Large intestine (tissue), 3 donors: ENCODE measurements around the gene THSD4. TPM values are rescaled to one million over a fixed set of nuclear protein-coding genes. Genes with fewer than 3 reads are reported as not detected.

Experiments
- DNase-seq, 2 donors: peaks; one replicate each; pipeline versions ENCODE4 v3.0.0 to v3.0.0-alpha.2; 2013
- H3K27ac ChIP-seq: one replicate; pipeline ENCODE4 v1.5.1; 2013; ENCODE audit warnings: low read length
- H3K27me3 ChIP-seq: 2 replicates; pipeline ENCODE4 v1.6.1; 2013; ENCODE audit warnings: low read length; ENCODE audit not compliant: control insufficient read depth, insufficient read depth
- H3K36me3 ChIP-seq: 2 replicates; pipeline ENCODE4 v1.6.1; 2013; ENCODE audit warnings: low read length; ENCODE audit not compliant: control insufficient read depth, insufficient read depth
- H3K4me1 ChIP-seq: one replicate; pipeline ENCODE4 v1.6.1; 2013; ENCODE audit warnings: low read length; ENCODE audit not compliant: control insufficient read depth, insufficient read depth
- H3K4me3 ChIP-seq: one replicate; pipeline ENCODE4 v1.5.1; 2013; ENCODE audit warnings: low read length
- H3K9me3 ChIP-seq: one replicate; pipeline ENCODE4 v1.6.1; 2013; ENCODE audit warnings: mild to moderate bottlenecking, low read depth, low read length, moderate library complexity; ENCODE audit not compliant: control insufficient read depth
- WGBS: methylation state at CpG from one replicate; pipeline ENCODE4 v1.1.5; 2013; ENCODE audit warnings: low lambda C conversion rate; ENCODE audit not compliant: insufficient coverage; 5-methylcytosine and 5-hydroxymethylcytosine counted together
- polyA plus RNA-seq: library from polyadenylated mRNA; unstranded; fragments of 120-200 nt; gene quantifications from one replicate; pipeline ENCODE4 v1.2.1, GENCODE V29; 2013

The THSD4 gene
- polyA plus RNA-seq, 1 donor, result 17.5 TPM

- no peaks in the 10 kb centered on the region for H3K36me3 ChIP-seq
- WGBS, result 0% methylated on average over 1 of the region's 3 CpGs
- peaks cover 2% of the 10 kb centered on the region for H3K9me3 ChIP-seq
- no peak for DNase-seq
- H3K27ac ChIP-seq, result no peak overlapping the region
- no peak overlapping the region for H3K4me3 ChIP-seq
- peaks cover 31% of the 10 kb centered on the region for H3K4me1 ChIP-seq
- no peaks in the 10 kb centered on the region for H3K27me3 ChIP-seq
Observed at GRCh38 chr15:71455107-71455506, 339.8 kb downstream of the THSD4 start.

DNA sequence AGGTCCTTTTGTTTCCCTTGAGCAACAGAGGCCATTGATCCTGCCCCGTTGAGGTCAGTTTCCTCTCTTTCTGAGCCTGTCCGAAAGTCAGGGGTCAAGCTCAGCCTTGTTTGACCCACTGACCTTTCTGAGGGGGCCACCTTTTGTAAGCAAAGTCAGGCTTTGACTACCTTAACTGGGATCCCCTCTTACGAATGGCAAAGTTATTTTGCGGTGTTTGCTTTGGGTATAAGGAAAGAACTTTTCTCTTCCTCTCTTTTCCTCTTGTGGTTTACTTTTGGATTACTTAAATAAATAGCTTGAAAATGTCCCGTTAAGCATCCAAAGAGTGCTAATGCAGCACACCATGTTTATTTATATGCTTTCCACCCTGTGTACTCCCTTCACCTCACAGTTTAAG is 340.6 kb downstream of the THSD4 start:
- DNase-seq, result no peak
- Histone ChIP-seq H3K36me3 (no peaks in the 10 kb centered on the region), H3K27me3 (no peaks in the 10 kb centered on the region), H3K4me1 (peaks cover 34% of the 10 kb centered on the region), H3K9me3 (peaks cover 2% of the 10 kb centered on the region), H3K27ac (no peak overlapping the region), H3K4me3 (no peak overlapping the region)
- 50% methylated on average over 1 of the region's 5 CpGs for WGBS

- Histone ChIP-seq H3K4me3 (no peak overlapping the region), H3K27me3 (no peaks in the 10 kb centered on the region), H3K4me1 (peaks cover 33% of the 10 kb centered on the region), H3K9me3 (peaks cover 2% of the 10 kb centered on the region), H3K36me3 (no peaks in the 10 kb centered on the region), H3K27ac (peak overlapping the region; percentile 13)
- no peak for DNase-seq
Observed at GRCh38 chr15:71456362-71456761, 341.1 kb downstream of the THSD4 start.

GRCh38 chr15:71456811-71457210 is 341.5 kb downstream of the THSD4 start:
- H3K36me3 ChIP-seq, result no peaks in the 10 kb centered on the region
- H3K9me3 ChIP-seq, result peaks cover 2% of the 10 kb centered on the region
- H3K4me1 ChIP-seq, result peaks cover 30% of the 10 kb centered on the region
- peak overlapping the region; percentile 13 for H3K27ac ChIP-seq
- no peak overlapping the region for H3K4me3 ChIP-seq
- no CpG with 5 or more reads among the region's 3 CpGs for WGBS
- no peaks in the 10 kb centered on the region for H3K27me3 ChIP-seq
- peak; percentile 42 to 74 for DNase-seq

GRCh38 chr15:71458089-71458660 is 342.9 kb downstream of the THSD4 start:
- H3K4me3 ChIP-seq, result no peak overlapping the region
- peaks cover 26% of the 10 kb centered on the region for H3K4me1 ChIP-seq
- 10% methylated on average over 1 of the region's 2 CpGs for WGBS
- H3K36me3 ChIP-seq, result no peaks in the 10 kb centered on the region
- no peaks in the 10 kb centered on the region for H3K27me3 ChIP-seq
- no peak for DNase-seq
- no peak overlapping the region for H3K27ac ChIP-seq
- peaks cover 2% of the 10 kb centered on the region for H3K9me3 ChIP-seq

DNA sequence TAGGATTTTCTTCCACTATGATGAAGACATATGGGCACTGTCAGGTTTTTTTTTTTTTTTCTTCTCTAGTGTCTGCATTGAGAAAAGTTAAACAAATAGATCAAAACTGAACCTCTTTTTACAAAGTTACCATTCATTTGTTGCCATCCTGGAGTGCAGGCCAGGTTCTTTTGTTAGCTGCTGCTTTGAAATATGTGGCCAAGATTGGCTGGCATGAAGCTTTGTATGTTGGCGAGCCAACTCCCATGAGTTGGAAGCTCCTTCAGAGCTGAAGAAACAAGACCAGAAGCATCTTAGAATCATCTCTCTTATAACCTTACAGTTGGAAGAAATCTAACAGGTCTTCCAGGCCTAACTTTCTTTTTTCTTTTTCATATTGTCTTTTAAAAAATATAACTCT is 346.5 kb downstream of the THSD4 start:
- WGBS, result no CpG with 5 or more reads among the region's 1 CpG
- Histone ChIP-seq H3K4me1 (peaks cover 21% of the 10 kb centered on the region), H3K27me3 (no peaks in the 10 kb centered on the region), H3K36me3 (no peaks in the 10 kb centered on the region), H3K4me3 (no peak overlapping the region), H3K27ac (no peak overlapping the region), H3K9me3 (peaks cover 2% of the 10 kb centered on the region)
- DNase-seq, result no peak

DNA sequence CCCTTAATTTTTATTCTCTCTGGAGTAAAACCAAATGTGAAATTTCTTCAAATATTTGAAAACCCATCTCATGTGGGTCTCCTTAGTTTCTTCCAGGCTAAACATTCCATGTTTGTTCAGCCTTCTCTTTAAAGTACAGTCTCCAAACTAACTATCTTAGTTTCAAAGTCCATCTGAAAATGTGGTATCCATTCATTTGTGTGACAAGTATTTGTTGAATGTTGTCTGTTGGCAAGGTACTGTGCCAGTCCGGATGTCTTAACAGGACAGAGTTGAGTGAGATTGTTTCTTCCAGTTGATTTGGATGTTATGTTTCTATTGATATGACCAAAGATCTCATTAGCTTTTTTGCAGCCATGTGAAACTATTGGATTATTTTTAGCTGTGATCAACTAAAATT is 347.4 kb downstream of the THSD4 start:
- peaks cover 2% of the 10 kb centered on the region for H3K9me3 ChIP-seq
- H3K36me3 ChIP-seq, result no peaks in the 10 kb centered on the region
- no peaks in the 10 kb centered on the region for H3K27me3 ChIP-seq
- peaks cover 17% of the 10 kb centered on the region for H3K4me1 ChIP-seq
- DNase-seq, result no peak
- H3K27ac ChIP-seq, result no peak overlapping the region
- no CpG with 5 or more reads among the region's 1 CpG for WGBS
- H3K4me3 ChIP-seq, result no peak overlapping the region

GRCh38 chr15:71463156-71463665 is 347.9 kb downstream of the THSD4 start:
- no peaks in the 10 kb centered on the region for H3K36me3 ChIP-seq
- H3K27me3 ChIP-seq, result no peaks in the 10 kb centered on the region
- peaks cover 2% of the 10 kb centered on the region for H3K9me3 ChIP-seq
- 100% methylated on average over 2 of the region's 6 CpGs for WGBS
- no peak overlapping the region for H3K27ac ChIP-seq
- DNase-seq, result no peak
- H3K4me3 ChIP-seq, result no peak overlapping the region
- peaks cover 13% of the 10 kb centered on the region for H3K4me1 ChIP-seq

DNA sequence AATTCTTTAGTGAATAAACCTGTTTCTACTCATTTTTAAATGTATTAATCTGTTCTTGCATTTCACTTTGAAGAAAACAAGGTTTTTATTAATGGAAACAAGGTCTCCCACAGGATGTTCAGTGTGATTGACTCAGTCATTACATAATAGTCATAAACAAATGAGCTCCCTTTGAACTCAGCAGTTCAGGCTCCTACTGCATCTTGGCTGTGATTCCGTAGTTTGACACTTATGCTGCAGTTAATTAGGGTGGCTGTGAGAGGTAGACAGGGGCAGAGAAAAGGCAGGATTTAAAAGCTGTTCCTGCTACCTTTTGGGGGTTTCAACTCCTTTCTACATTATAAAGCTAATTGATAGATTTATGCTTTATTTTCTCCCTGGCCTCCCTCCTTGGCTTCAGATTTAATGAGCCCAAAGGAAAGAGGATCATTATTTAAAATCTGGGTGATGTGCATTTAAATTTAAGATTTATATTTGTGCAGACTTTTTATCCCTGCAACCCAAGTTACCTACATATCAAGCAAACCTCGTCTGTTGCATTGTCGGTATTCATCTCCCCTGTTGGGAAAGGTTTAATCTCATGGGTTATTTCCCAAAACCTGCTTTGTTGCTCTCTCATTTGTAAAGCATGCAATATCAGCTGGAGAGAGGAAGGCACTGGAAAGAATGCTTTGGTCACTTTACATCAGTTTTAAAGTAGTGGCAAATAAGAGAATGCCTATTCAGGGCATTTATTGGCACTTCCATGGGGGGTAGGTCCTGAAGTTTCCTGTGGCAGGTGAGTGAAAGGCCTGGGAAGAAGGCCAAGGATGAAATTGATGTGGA is 350.1 kb downstream of the THSD4 start:
- DNase-seq, result no peak
- WGBS, result 100% methylated on average over 2 of the region's 3 CpGs
- Histone ChIP-seq H3K27me3 (no peaks in the 10 kb centered on the region), H3K27ac (no peak overlapping the region), H3K4me3 (no peak overlapping the region), H3K9me3 (no peaks in the 10 kb centered on the region), H3K4me1 (no peaks in the 10 kb centered on the region), H3K36me3 (no peaks in the 10 kb centered on the region)

- peaks cover 5% of the 10 kb centered on the region for H3K4me1 ChIP-seq
- H3K9me3 ChIP-seq, result no peaks in the 10 kb centered on the region
- no peaks in the 10 kb centered on the region for H3K36me3 ChIP-seq
- no peak overlapping the region for H3K27ac ChIP-seq
- WGBS, result no CpG with 5 or more reads among the region's 1 CpG
- no peak for DNase-seq
- H3K27me3 ChIP-seq, result no peaks in the 10 kb centered on the region
- H3K4me3 ChIP-seq, result no peak overlapping the region
Observed at GRCh38 chr15:71468715-71469114, 353.4 kb downstream of the THSD4 start.
